NCI-H446 treated with DMSO at 0.1 percent for 48 hours (cell line): ENCODE results near the gene CRIP1.

Source experiments
- DNase-seq: peaks from one replicate; lab custom pipeline; 2025; lab: John Stamatoyannopoulos, UW

The CRIP1 gene

GRCh38 chr14:105470350-105471296 is 16.1 kb upstream of the CRIP1 start:
- DNase-seq, result no peak

DNA sequence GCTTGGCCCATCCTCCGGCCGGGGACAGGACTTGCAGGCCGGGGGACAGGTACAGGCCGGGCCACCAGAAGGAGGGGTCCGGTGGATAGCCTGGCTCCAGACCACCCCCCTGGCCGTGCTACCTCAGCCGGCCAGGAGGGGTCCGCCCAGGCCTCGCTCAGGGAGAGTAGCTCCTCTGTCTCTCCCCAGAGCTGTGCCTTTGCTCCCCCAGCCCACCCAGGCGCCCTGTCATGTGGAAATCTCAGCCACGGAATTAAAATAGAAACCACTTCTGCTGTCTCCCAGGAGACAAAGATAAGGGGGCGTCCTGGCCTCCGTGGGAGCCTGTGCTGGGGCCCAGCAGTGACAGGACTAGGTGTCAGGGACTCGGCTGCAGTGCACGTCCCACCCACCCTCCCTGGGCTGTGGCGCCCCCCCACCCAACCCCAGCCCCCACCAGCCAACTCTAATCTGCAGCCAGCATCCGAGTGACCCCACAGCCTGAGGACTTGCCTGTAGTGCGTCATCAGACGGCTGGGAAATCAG is 15.3 kb upstream of the CRIP1 start:
- no peak for DNase-seq

DNA sequence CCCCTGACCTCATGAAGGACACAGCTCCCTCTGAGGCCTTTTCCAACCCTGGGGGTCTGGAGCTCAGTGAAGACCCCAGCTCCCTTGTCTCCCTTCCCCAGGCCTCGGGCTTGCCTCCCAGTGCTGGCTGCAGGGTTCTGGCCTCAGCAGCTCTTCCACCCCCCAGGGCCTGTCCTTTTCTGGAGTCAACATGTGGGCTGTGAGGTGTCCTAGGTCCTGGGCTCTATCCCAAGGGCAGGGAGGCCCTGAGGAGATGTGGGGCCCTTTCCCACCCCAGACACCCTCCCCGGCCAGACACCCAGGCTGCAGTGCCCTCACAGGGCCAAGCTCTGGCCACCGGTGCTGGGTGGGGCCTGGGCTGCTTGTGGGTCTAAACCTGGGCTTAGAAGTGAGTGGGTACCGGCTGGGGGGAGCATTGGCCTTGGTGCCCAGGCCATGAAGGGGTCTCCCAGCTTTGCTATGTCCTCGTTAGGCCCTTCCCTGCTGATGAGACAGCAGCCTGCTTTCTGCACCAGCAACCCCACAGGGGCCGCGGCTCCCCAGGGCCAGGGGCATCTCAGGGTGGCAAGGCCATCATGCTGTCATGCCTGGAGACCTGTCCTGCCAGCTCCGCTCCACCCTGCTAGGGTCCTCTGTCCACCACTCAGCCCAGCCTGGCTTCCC is 14.7 kb upstream of the CRIP1 start:
- DNase-seq, result no peak

- no peak for DNase-seq
These were observed 14.1 kb upstream of the CRIP1 start for GRCh38 chr14:105472486-105472991.

GRCh38 chr14:105473033-105473676 is 13.5 kb upstream of the CRIP1 start:
- peak; percentile 41 for DNase-seq

GRCh38 chr14:105473677-105474482 is 12.8 kb upstream of the CRIP1 start:
- peak; percentile 60 for DNase-seq

DNA sequence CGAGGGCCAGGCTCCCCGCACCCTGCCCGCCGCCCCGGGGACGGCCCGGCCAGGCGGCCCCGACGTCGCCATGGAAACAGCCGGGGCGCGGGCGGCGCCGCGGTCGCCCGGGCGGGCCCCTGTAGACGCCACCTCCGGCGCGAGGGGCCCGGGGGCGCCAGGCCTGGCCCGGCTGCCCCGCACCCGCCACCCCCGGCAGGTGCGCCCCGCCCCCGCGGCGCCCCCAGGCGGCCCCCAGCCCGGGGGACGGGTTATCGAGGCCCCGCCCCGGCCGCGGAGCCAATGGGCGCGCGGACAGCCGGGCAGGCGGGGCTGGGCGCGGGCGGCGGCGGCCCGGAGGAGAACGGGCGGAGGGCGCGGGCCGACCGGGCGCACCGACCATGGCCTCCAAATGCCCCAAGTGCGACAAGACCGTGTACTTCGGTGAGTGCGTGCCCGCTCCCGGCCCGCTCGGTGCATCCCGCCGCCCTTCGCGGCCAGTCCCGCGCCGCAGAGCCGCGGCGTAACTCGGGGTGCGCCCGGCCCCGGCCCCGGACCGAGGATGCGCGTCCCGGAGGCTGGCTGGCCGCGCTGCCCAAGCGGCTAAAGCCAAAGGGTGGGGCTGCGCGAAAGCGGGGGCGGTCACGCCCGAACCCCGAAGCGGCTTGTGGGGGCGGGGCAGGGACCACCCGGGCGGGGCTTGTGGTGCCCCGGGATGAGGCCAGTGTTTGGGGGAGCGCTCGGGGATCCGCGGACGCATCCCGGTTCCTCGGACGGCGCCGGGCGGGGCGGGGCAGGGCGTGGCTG is 12.0 kb upstream of the CRIP1 start, which contains the start of gene CRIP2:
Gene CRIP2 (plus strand): TSS at position 339 of the 786 bp plus-strand sequence. CDS start 42 bp downstream, at position 381.
- no peak for DNase-seq

- DNase-seq, result peak; percentile 42
These were observed 11.2 kb upstream of the CRIP1 start for GRCh38 chr14:105475269-105476096.

DNA sequence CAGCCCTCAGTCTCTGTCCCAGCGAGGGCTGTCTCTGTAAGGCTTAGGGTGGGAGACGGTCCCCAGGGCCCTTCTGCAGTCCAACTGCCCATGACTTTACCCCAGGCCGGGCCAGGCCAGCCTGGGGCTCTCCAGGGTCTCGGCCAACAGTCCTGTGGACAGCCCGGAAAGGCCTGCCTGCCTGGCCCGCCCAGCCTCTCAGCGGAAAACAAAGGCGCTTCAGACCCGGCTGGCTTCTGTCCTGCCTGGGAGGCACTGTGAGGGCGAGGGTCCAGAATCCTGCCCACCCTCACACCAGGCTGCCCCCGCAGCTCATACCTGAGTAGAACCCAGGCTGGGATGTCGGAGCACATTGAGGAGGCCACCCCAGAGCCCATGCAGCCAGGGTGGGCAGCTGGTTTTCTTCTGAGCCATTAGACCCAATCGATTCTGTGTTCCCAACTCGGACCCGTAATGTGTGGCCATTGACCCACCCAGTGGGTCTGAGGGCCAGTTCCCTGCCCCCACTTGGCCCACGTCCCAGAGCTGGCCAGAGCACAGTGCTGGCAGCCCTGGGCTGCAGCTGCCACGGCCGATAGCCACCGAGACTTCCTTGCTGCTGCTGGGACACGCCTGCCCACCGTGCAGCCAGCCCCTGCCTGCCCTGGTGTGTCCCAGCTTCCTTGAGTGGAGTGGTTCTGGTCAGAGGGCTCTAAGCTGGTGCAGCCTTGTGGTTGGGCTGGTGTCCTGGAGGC is 10.4 kb upstream of the CRIP1 start:
- DNase-seq, result no peak

- DNase-seq, result no peak
These were observed 9.6 kb upstream of the CRIP1 start for GRCh38 chr14:105476831-105477659.

DNA sequence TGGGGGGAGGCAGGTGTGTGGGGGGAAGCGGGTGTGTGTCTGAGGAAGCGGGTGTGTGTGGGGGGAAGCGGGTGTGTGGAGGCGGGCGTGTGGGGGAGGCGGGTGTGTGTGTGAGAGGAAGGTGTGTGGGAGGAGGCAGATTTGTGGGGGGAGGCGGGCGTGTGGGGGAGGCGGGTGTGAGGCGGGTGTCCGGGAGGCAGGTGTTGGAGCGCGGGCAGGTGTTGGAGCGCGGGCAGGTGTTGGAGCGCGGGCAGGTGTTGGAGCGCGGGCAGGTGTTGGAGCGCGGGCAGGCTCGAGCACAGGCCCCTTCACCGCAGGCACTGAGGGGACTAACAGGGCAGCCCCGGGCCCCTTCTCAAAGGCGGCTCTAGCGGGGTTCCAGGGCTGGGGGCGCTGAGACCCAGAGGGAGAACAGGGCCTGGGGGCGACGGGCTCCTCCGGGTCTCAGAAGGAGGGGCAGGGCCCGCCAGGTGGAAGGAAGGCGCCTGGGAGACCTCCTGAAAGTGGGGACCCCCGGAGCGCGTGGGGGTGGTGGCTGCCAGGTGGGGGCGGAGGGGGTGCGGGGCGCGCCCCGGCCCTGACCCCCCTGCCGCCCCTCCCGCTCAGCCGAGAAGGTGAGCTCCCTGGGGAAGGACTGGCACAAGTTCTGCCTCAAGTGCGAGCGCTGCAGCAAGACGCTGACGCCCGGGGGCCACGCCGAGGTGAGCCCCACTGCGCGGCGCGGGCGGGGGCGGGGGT is 8.9 kb upstream of the CRIP1 start:
- DNase-seq, result no peak

GRCh38 chr14:105478398-105479251 is 8.1 kb upstream of the CRIP1 start:
- no peak for DNase-seq

DNA sequence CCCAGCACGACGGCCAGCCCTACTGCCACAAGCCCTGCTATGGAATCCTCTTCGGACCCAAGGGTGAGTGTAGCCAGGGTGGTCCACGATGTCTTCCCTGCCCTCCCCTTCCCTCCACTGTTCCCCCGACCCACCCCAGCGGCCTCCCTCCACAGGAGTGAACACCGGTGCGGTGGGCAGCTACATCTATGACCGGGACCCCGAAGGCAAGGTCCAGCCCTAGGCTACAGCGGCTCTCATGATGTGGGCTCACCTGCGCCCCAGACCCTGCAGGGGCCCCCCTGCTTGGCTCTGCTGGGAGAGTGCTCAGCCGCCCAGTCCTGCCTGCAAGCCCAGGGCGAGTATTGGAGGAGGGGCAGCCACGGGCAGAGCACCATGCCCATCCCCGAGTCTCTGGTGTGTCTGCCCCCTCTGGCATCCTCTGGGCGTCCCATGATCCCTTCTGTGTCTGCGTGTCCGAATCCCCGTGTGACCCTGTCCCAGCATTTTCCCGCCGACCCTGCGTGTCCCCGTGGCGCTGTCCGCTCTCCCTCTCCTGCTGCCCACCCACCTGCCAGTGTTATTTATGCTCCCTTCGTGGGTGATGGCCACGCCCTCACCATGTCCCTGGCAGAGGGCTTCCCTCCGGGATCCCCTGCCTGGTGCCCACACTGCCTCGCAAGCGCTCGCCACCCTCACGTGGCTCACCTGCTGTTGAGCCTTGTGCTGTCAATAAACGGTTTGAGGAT is 7.1 kb upstream of the CRIP1 start:
- no peak for DNase-seq

DNA sequence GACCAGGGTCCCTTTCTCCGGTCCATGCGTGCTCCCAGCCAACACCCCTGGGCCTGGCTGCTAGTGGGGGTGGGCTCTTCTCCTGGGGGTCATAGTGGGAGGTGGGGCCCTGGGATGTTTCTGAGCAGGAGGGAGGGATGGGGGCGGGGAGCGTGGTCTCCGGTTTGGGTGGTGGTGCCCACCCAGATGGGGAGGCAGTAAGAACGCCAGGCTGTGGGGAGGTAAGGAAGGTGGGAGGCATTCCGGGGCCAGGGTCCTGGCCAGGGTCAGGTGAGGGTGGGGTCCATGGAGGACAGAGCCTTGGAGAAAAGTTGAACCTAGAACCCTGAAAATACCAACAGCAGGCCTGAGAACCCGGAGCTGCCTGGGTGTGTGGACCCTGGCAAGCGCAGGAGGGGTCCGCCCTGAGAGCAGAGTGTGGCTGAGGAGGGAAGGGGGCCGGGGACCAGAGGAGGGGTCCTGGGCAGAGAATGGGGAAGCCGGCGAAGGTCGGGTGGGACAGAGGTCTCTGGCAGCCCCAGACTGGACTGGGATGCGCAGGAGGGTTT is 6.4 kb upstream of the CRIP1 start:
- no peak for DNase-seq
